HG03196 (cell line): ENCODE results near the gene ING4.

ENCODE experiments used
- ATAC-seq: cut with Tn5 transposase; IDR thresholded peaks from one replicate; pipeline ENCODE4 v1.9.1; 2021; ENCODE audit not compliant: unreplicated experiment

ING4 gene

GRCh38 chr12:6607751-6608591 is 54.9 kb downstream of the ING4 start:
- peak; percentile 27 for ATAC-seq

- ATAC-seq, result no peak
These were observed 56.4 kb downstream of the ING4 start for GRCh38 chr12:6606331-6607131.

GRCh38 chr12:6605421-6606330 is 57.2 kb downstream of the ING4 start:
- no peak for ATAC-seq

GRCh38 chr12:6604259-6605029 is 58.5 kb downstream of the ING4 start:
- no peak for ATAC-seq

GRCh38 chr12:6603095-6603567 is 59.8 kb downstream of the ING4 start:
- ATAC-seq, result no peak

GRCh38 chr12:6602526-6602925 is 60.4 kb downstream of the ING4 start:
- ATAC-seq, result no peak
